ENCODE measurements around the gene SYNCRIP. TPM values are rescaled to one million over a fixed set of nuclear protein-coding genes. Genes with fewer than 3 reads are reported as not detected.

Gene SYNCRIP
- total RNA-seq, 1 donor from 2014 or later = 122 TPM

GRCh38 chr6:85678026-85678601 is 35.4 kb upstream of the SYNCRIP start:
- intact Hi-C loops (cut with micrococcal nuclease) = loop anchor here (1.0 to 10.0 kb wide), 10 partner anchors 8 to 1819 kb away; partner anchors contain the start of genes CEP162, CYB5R4 and ZNF292
- no peak for TF ChIP-seq CTCF (IDR thresholded peaks at IDR 0.05)
- Mint-ChIP-seq H3K36me3 (ENCODE audit: low read depth) (peaks cover 52% of the 10 kb centered on the region), H3K4me3 (peak overlapping the region; percentile 99), H3K27me3 (no peaks in the 10 kb centered on the region), H3K9me3 (no peaks in the 10 kb centered on the region), H3K4me1 (peaks cover 55% of the 10 kb centered on the region), H3K27ac (peak overlapping the region; percentile 98)
- no peak for DNase-seq
- ChIA-PET CTCF (interaction anchor here (1.1 to 3.5 kb wide), 6 partner anchors 9 to 324 kb away, joined by 3 to 32 read pairs (median 4); partner anchors contain the start of genes SNX14 and SYNCRIP), POLR2A (interaction anchor here (0.6 to 8.5 kb wide), 24 partner anchors 8 to 1818 kb away, joined by 3 to 845 read pairs (median 6); partner anchors contain the start of genes CYB5R4, NT5E, SNX14 and SYNCRIP)
- ATAC-seq (ENCODE audit: low read depth) = no peak

GRCh38 chr6:85677234-85677956 is 34.7 kb upstream of the SYNCRIP start:
- peak overlapping the region; percentile 98 for H3K27ac Mint-ChIP-seq
- peak overlapping the region; percentile 99 for H3K4me3 Mint-ChIP-seq
- H3K27me3 Mint-ChIP-seq = no peaks in the 10 kb centered on the region
- DNase-seq (no peak), ATAC-seq (ENCODE audit: low read depth) (no peak)
- intact Hi-C loops (cut with micrococcal nuclease) = loop anchor here (2.0 to 10.0 kb wide), 5 partner anchors 53 to 1477 kb away; partner anchors contain the start of genes CEP162 and ZNF292
- ChIA-PET CTCF (interaction anchor here (0.6 to 3.5 kb wide), 8 partner anchors 8 to 323 kb away, joined by 3 to 32 read pairs (median 4); partner anchors contain the start of genes SNX14 and SYNCRIP), POLR2A (interaction anchor here (0.6 to 8.5 kb wide), 17 partner anchors 7 to 1818 kb away, joined by 3 to 845 read pairs (median 7); partner anchors contain the start of genes CYB5R4, NT5E, SNX14 and SYNCRIP)
- H3K4me1 Mint-ChIP-seq = peaks cover 60% of the 10 kb centered on the region
- no peaks in the 10 kb centered on the region for H3K9me3 Mint-ChIP-seq
- peaks cover 59% of the 10 kb centered on the region for H3K36me3 Mint-ChIP-seq (ENCODE audit: low read depth)
- TF ChIP-seq CTCF (IDR thresholded peaks at IDR 0.05) = no peak

- DNase-seq (no peak), ATAC-seq (ENCODE audit: low read depth) (no peak)
- CTCF ChIA-PET = interaction anchor here (3.5 kb wide), 1 partner anchor 34 kb away, joined by 32 read pairs; the partner anchor contains the start of gene SYNCRIP
- Mint-ChIP-seq H3K36me3 (ENCODE audit: low read depth) (peaks cover 60% of the 10 kb centered on the region), H3K4me1 (peaks cover 64% of the 10 kb centered on the region), H3K4me3 (peak overlapping the region; percentile 99), H3K9me3 (no peaks in the 10 kb centered on the region), H3K27me3 (no peaks in the 10 kb centered on the region), H3K27ac (peak overlapping the region; percentile 66)
- intact Hi-C loops (cut with micrococcal nuclease) = loop anchor here (2.0 to 10.0 kb wide), 5 partner anchors 51 to 1479 kb away; partner anchors contain the start of genes CEP162 and ZNF292
- POLR2A ChIA-PET = interaction anchor here (1.5 to 8.5 kb wide), 4 partner anchors 23 to 214 kb away, joined by 5 to 845 read pairs (median 12); partner anchors contain the start of genes SNX14 and SYNCRIP
- TF ChIP-seq CTCF (IDR thresholded peaks at IDR 0.05) = no peak
These were observed 33.5 kb upstream of the SYNCRIP start for GRCh38 chr6:85676086-85676729.

GRCh38 chr6:85675030-85675819 is 32.5 kb upstream of the SYNCRIP start:
- intact Hi-C loops (cut with micrococcal nuclease) = loop anchor here (5.0 to 10.0 kb wide), 4 partner anchors 50 to 1480 kb away; partner anchors contain the start of genes CEP162 and ZNF292
- Mint-ChIP-seq H3K4me3 (peak overlapping the region; percentile 99), H3K36me3 (ENCODE audit: low read depth) (peaks cover 60% of the 10 kb centered on the region), H3K9me3 (no peaks in the 10 kb centered on the region), H3K27me3 (no peaks in the 10 kb centered on the region), H3K27ac (no peak overlapping the region), H3K4me1 (peaks cover 73% of the 10 kb centered on the region)
- CTCF ChIA-PET = no interaction called here
- no peak for TF ChIP-seq CTCF (IDR thresholded peaks at IDR 0.05)
- no peak for DNase-seq
- POLR2A ChIA-PET = interaction anchor here (0.9 to 8.5 kb wide), 5 partner anchors 8 to 81 kb away, joined by 3 to 845 read pairs (median 5); partner anchors contain the start of genes SNX14 and SYNCRIP
- ATAC-seq (ENCODE audit: low read depth) = no peak

Measured in activated B cell treated with CpG ODN at 0.5 μM for 24 hours (primary cell).